NK-92 (cell line): ENCODE data around the gene ZCWPW2.

ENCODE experiments used
- DNase-seq: peaks from one replicate; lab custom pipeline; 2025; ENCODE audit not compliant: unreplicated experiment; lab: John Stamatoyannopoulos, UW

ZCWPW2 gene

GRCh38 chr3:28348629-28349468 lies at the start of gene ZCWPW2, which contains the start of gene AZI2:
Gene ZCWPW2 (plus strand): TSS chr3:28348721. CDS start chr3:28413069, 64,348 bp downstream.
Gene AZI2 (minus strand): TSS chr3:28348824. CDS start chr3:28340617, 8,207 bp downstream.
- peak; percentile 38 for DNase-seq

GRCh38 chr3:28299705-28300104 lies 48.8 kb upstream of the ZCWPW2 start:
- no peak for DNase-seq

GRCh38 chr3:28300345-28300962 lies 48.1 kb upstream of the ZCWPW2 start:
- DNase-seq: no peak

GRCh38 chr3:28301688-28302087 lies 46.8 kb upstream of the ZCWPW2 start:
- DNase-seq: no peak

- no peak for DNase-seq
Observed at GRCh38 chr3:28308196-28308595, 40.3 kb upstream of the ZCWPW2 start.

GRCh38 chr3:28315711-28316110 lies 32.8 kb upstream of the ZCWPW2 start:
- DNase-seq: no peak

GRCh38 chr3:28316226-28316625 lies 32.3 kb upstream of the ZCWPW2 start:
- no peak for DNase-seq

- no peak for DNase-seq
Observed at GRCh38 chr3:28317438-28318022, 31.0 kb upstream of the ZCWPW2 start.

- DNase-seq: no peak
Observed at GRCh38 chr3:28320981-28321380, 27.5 kb upstream of the ZCWPW2 start.

- DNase-seq: no peak
Observed at GRCh38 chr3:28322464-28322863, 26.1 kb upstream of the ZCWPW2 start.

- DNase-seq: no peak
Observed at GRCh38 chr3:28326458-28326926, 22.0 kb upstream of the ZCWPW2 start.

- no peak for DNase-seq
Observed at GRCh38 chr3:28328188-28329151, 20.1 kb upstream of the ZCWPW2 start.

GRCh38 chr3:28334552-28334951 lies 14.0 kb upstream of the ZCWPW2 start:
- DNase-seq: no peak

GRCh38 chr3:28335246-28335645 lies 13.3 kb upstream of the ZCWPW2 start:
- DNase-seq: no peak

- no peak for DNase-seq
Observed at GRCh38 chr3:28337230-28337629, 11.3 kb upstream of the ZCWPW2 start.

GRCh38 chr3:28343144-28343543 lies 5.4 kb upstream of the ZCWPW2 start:
- DNase-seq: no peak

GRCh38 chr3:28345690-28346089 lies 2.8 kb upstream of the ZCWPW2 start:
- DNase-seq: no peak

GRCh38 chr3:28347374-28348264 lies 902 bp upstream of the ZCWPW2 start:
- DNase-seq: no peak

- no peak for DNase-seq
Observed at GRCh38 chr3:28348265-28348628, 274 bp upstream of the ZCWPW2 start.

- no peak for DNase-seq
Observed at GRCh38 chr3:28349469-28350000, 1.0 kb downstream of the ZCWPW2 start.
